ENCODE measurements around the gene PCDHA1. TPM values are rescaled to one million over a fixed set of nuclear protein-coding genes. Genes with fewer than 3 reads are reported as not detected.
"Not testable (repeated sequence)": the region's sequence is repeated elsewhere in the genome, so short reads cannot be mapped to it uniquely, and the experiment has no call there.

The PCDHA1 gene
- not detected for total RNA-seq

- intact Hi-C loops (cut with DNase I, micrococcal nuclease): loop anchor here in 1 of 2 experiments (5.0 kb wide), 2 partner anchors 46 to 256 kb away; partner anchors contain the start of gene PCDHA7
- Mint-ChIP-seq H3K4me1 (no peaks in the 10 kb centered on the region), H3K9me3 (ENCODE audit: low read depth) (peaks cover 37% of the 10 kb centered on the region), H3K27ac (no peak within 1 kb of the TSS), H3K27me3 (peaks cover 33% of the 10 kb centered on the region), H3K4me3 (no peak within 1 kb of the TSS), H3K36me3 (ENCODE audit: low read depth) (peaks cover 28% of the 10 kb centered on the region)
- DNase-seq (no peak), ATAC-seq (no peak)
- CTCF ChIA-PET: interaction anchor here (0.5 to 1.4 kb wide), 6 partner anchors 18 to 635 kb away, joined by 3 to 5 read pairs (median 4); partner anchors contain the start of genes PCDHA5 and PCDHGA11
- POLR2A ChIA-PET: no interaction called here
Observed at GRCh38 chr5:140785905-140786686, at the start of gene PCDHA1. Gene PCDHA1, plus strand, starts transcription at chr5:140786140.

DNA sequence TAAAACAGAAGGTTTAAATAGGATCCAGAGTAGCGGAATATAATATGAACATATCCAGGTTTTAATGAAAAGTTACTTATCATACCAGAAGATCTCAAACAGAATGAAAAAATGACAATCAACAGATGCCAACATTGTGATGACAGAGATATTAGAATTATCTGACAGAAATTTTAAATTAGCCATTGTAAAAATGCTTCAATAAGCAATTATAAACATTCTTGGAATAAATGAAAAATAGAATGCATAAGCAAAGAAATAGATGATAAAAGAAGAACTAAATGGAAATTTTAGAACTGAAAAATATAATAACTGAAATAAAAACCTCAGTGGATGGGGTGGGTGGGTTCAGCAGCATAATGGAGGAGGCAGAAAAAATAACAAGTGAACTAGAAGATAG lies 48.5 kb upstream of the PCDHA1 start:
- Mint-ChIP-seq H3K36me3 (ENCODE audit: low read depth) (no peaks in the 10 kb centered on the region), H3K27me3 (peaks cover 28% of the 10 kb centered on the region), H3K9me3 (ENCODE audit: low read depth) (peaks cover 12% of the 10 kb centered on the region), H3K4me3 (no peak overlapping the region), H3K27ac (no peak overlapping the region), H3K4me1 (no peaks in the 10 kb centered on the region)
- intact Hi-C loops (cut with DNase I, micrococcal nuclease): no loop called here
- DNase-seq (no peak), ATAC-seq (no peak)
- CTCF ChIA-PET: no interaction called here
- POLR2A ChIA-PET: no interaction called here

GRCh38 chr5:140741967-140742366 lies 44.0 kb upstream of the PCDHA1 start:
- Mint-ChIP-seq H3K4me3 (no peak overlapping the region), H3K4me1 (no peaks in the 10 kb centered on the region), H3K9me3 (ENCODE audit: low read depth) (peaks cover 18% of the 10 kb centered on the region), H3K27me3 (peaks cover 11% of the 10 kb centered on the region), H3K27ac (no peak overlapping the region), H3K36me3 (ENCODE audit: low read depth) (no peaks in the 10 kb centered on the region)
- intact Hi-C loops (cut with DNase I, micrococcal nuclease): no loop called here
- DNase-seq: no peak
- no peak for ATAC-seq
- ChIA-PET POLR2A (no interaction called here), CTCF (interaction anchor here (1.1 kb wide), 1 partner anchor 16 kb away, joined by 3 read pairs; no protein-coding TSS in a partner anchor)

DNA sequence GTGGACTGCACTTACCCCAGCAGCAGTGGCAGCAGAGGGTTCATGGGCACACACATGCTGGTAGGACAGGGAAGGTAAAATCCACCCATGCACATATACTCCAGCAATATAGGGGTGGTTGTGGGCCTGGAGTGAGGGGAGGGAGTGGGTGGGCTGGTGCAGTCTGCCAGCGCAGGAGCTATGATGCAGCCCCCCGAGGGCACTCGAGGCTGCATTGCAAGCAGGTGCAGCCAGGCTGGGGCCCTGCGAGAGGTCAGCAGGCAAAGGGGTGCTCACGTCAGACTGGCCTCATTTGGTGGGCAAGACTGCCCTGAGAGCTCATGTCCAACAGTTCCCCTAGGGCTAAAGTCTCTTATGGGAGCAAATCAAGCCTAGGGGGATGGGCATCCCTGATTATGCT lies 32.4 kb upstream of the PCDHA1 start:
- no peak for ATAC-seq
- H3K27ac Mint-ChIP-seq: no peak overlapping the region
- H3K4me1 Mint-ChIP-seq: no peaks in the 10 kb centered on the region
- CTCF ChIA-PET: no interaction called here
- H3K9me3 Mint-ChIP-seq (ENCODE audit: low read depth): peaks cover 63% of the 10 kb centered on the region
- no peak overlapping the region for H3K4me3 Mint-ChIP-seq
- H3K27me3 Mint-ChIP-seq: no peaks in the 10 kb centered on the region
- DNase-seq: no peak
- H3K36me3 Mint-ChIP-seq (ENCODE audit: low read depth): peaks cover 11% of the 10 kb centered on the region
- intact Hi-C loops (cut with DNase I, micrococcal nuclease): no loop called here
- POLR2A ChIA-PET: no interaction called here

DNA sequence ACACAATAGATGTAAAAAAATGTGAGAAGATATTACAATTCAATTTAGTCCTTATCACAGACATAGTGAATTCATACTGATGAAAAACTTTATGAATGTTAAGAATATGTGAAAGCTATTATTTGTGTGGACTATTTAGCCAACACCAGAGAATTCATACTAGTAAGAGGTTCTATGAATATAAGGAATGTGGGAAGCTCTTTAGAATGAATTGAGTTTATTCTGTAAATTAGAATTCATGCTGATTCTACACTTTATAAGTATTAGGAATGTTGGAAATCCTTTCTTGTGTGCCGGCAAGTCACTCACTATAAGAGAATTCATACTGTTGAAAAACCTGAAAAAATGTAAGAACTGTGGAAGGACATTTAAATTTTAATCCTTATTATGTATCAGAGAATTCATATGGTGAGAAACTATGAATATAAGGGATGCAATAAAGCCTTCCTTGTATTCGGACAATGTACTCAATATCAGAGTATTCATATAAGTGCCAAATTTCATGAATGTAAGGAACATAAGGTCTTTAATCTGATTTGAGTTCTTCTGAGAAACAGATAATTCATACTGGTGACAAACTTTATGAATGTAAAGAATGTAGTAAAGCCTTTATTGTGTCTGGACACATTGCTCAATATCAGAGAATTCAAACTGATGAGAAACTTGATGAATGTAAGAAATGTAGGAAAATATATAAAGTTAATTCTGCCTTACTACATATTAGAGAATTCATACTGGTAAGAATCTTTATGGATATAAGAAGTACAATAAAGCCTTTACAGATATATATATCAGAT lies 21.6 kb upstream of the PCDHA1 start:
- ATAC-seq (no peak), DNase-seq (no peak)
- intact Hi-C loops (cut with DNase I, micrococcal nuclease): loop anchor here in 1 of 2 experiments (5.0 to 10.0 kb wide), 2 partner anchors 500 to 558 kb away; partner anchors contain the start of gene TAF7
- H3K27me3 Mint-ChIP-seq: no peaks in the 10 kb centered on the region
- H3K9me3 Mint-ChIP-seq (ENCODE audit: low read depth): peaks cover 62% of the 10 kb centered on the region
- peaks cover 27% of the 10 kb centered on the region for H3K36me3 Mint-ChIP-seq (ENCODE audit: low read depth)
- H3K27ac Mint-ChIP-seq: no peak overlapping the region
- ChIA-PET POLR2A (no interaction called here), CTCF (no interaction called here)
- no peaks in the 10 kb centered on the region for H3K4me1 Mint-ChIP-seq
- H3K4me3 Mint-ChIP-seq: no peak overlapping the region

- Mint-ChIP-seq H3K4me1 (no peaks in the 10 kb centered on the region), H3K36me3 (ENCODE audit: low read depth) (peaks cover 22% of the 10 kb centered on the region), H3K4me3 (no peak overlapping the region), H3K9me3 (ENCODE audit: low read depth) (peaks cover 60% of the 10 kb centered on the region), H3K27ac (no peak overlapping the region), H3K27me3 (no peaks in the 10 kb centered on the region)
- intact Hi-C loops (cut with DNase I, micrococcal nuclease): loop anchor here in 1 of 2 experiments (10.0 kb wide), 1 partner anchor 497 kb away; no protein-coding TSS in a partner anchor
- no peak for DNase-seq
- ATAC-seq: no peak
- ChIA-PET CTCF (interaction anchor here (0.7 to 0.9 kb wide), 3 partner anchors 12 to 757 kb away, joined by 3 read pairs; partner anchors contain the start of gene PCDHA1), POLR2A (no interaction called here)
Observed at GRCh38 chr5:140767444-140767843, 18.5 kb upstream of the PCDHA1 start.

- no peaks in the 10 kb centered on the region for H3K4me1 Mint-ChIP-seq
- peaks cover 11% of the 10 kb centered on the region for H3K27me3 Mint-ChIP-seq
- H3K4me3 Mint-ChIP-seq: no peak overlapping the region
- no peak overlapping the region for H3K27ac Mint-ChIP-seq
- ATAC-seq (no peak), DNase-seq (no peak)
- peaks cover 18% of the 10 kb centered on the region for H3K36me3 Mint-ChIP-seq (ENCODE audit: low read depth)
- POLR2A ChIA-PET: no interaction called here
- CTCF ChIA-PET: interaction anchor here (0.8 kb wide), 1 partner anchor 9 kb away, joined by 3 read pairs; no protein-coding TSS in a partner anchor
- peaks cover 44% of the 10 kb centered on the region for H3K9me3 Mint-ChIP-seq (ENCODE audit: low read depth)
- intact Hi-C loops (cut with DNase I, micrococcal nuclease): no loop called here
Observed at GRCh38 chr5:140780512-140780911, 5.4 kb upstream of the PCDHA1 start.

- H3K4me1 Mint-ChIP-seq, ATAC-seq, H3K4me3 Mint-ChIP-seq, DNase-seq, H3K27ac Mint-ChIP-seq, POLR2A ChIA-PET: not testable (repeated sequence)
- intact Hi-C loops (cut with DNase I, micrococcal nuclease): loop anchor here in 1 of 2 experiments (5.0 kb wide), 2 partner anchors 45 to 255 kb away; partner anchors contain the start of gene PCDHA7
- peaks cover 33% of the 10 kb centered on the region for H3K27me3 Mint-ChIP-seq
- H3K9me3 Mint-ChIP-seq (ENCODE audit: low read depth): peaks cover 34% of the 10 kb centered on the region
- peaks cover 21% of the 10 kb centered on the region for H3K36me3 Mint-ChIP-seq (ENCODE audit: low read depth)
- CTCF ChIA-PET: interaction anchor here (1.4 kb wide), 1 partner anchor 54 kb away, joined by 5 read pairs; no protein-coding TSS in a partner anchor
Observed at GRCh38 chr5:140787422-140787821, 1.5 kb downstream of the PCDHA1 start.

DNA sequence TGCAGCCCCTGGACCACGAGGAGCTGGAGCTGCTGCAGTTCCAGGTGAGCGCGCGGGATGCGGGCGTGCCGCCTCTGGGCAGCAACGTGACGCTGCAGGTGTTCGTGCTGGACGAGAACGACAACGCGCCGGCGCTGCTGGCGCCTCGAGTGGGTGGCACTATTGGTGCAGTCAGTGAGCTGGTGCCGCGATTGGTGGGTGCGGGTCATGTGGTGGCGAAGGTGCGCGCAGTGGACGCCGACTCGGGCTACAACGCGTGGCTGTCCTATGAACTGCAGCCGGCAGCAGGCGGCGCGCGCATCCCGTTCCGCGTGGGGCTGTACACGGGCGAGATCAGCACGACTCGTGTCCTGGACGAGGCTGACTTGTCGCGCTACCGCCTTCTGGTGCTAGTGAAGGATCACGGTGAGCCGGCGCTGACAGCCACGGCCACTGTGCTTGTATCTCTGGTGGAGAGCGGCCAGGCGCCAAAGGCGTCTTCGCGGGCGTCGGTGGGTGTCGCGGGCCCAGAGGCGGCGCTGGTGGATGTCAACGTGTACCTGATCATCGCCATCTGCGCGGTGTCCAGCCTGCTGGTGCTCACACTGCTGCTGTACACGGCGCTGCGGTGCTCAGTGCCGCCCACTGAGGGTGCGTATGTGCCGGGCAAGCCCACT lies 2.0 kb downstream of the PCDHA1 start:
- H3K27ac Mint-ChIP-seq, H3K4me3 Mint-ChIP-seq, POLR2A ChIA-PET, H3K4me1 Mint-ChIP-seq, ATAC-seq, DNase-seq: not testable (repeated sequence)
- Mint-ChIP-seq H3K36me3 (ENCODE audit: low read depth) (peaks cover 23% of the 10 kb centered on the region), H3K9me3 (ENCODE audit: low read depth) (peaks cover 33% of the 10 kb centered on the region), H3K27me3 (peaks cover 36% of the 10 kb centered on the region)
- intact Hi-C loops (cut with DNase I, micrococcal nuclease): loop anchor here in 1 of 2 experiments (5.0 kb wide), 2 partner anchors 44 to 254 kb away; partner anchors contain the start of gene PCDHA7
- CTCF ChIA-PET: interaction anchor here (0.6 kb wide), 1 partner anchor 19 kb away, joined by 3 read pairs; the partner anchor contains the start of gene PCDHA4

GRCh38 chr5:140791089-140791488 lies 5.1 kb downstream of the PCDHA1 start:
- Mint-ChIP-seq H3K9me3 (ENCODE audit: low read depth) (peaks cover 44% of the 10 kb centered on the region), H3K4me1 (no peaks in the 10 kb centered on the region), H3K27ac (no peak overlapping the region), H3K4me3 (no peak overlapping the region), H3K36me3 (ENCODE audit: low read depth) (peaks cover 34% of the 10 kb centered on the region), H3K27me3 (peaks cover 41% of the 10 kb centered on the region)
- intact Hi-C loops (cut with DNase I, micrococcal nuclease): loop anchor here (5.0 to 10.0 kb wide), 3 partner anchors 41 to 581 kb away; partner anchors contain the start of genes PCDHA7 (in 1 of the 2), PCDHGA5 (in 1 of the 2), PCDHGA6 (in 1 of the 2) and PCDHGB3 (in 1 of the 2)
- POLR2A ChIA-PET: no interaction called here
- DNase-seq: no peak
- no peak for ATAC-seq
- CTCF ChIA-PET: no interaction called here

Measured in activated CD4-positive, alpha-beta T cell treated with anti-CD3 and anti-CD28 coated beads for 36 hours (primary cell).